Sciatic nerve (tissue), 2 donors: ENCODE data around the gene TUBA8. TPM values are rescaled to one million over a fixed set of nuclear protein-coding genes. Genes with fewer than 3 reads are reported as not detected.
"Not testable (repeated sequence)": the region's sequence is repeated elsewhere in the genome, so short reads cannot be mapped to it uniquely, and the experiment has no call there.

Experiments used
- ATAC-seq: fragments of 200-7000 bp; cut with Tn5 transposase; one replicate; pipeline ENCODE4 v1.9.1; 2020; ENCODE audit warnings: mild to moderate bottlenecking, moderate library complexity
- DNase-seq: peaks from one replicate; pipeline ENCODE4 v3.0.0-alpha.2; 2020; ENCODE audit warnings: low spot score
- intact Hi-C: fragments of 100-400 bp; cut with DNase I; formaldehyde crosslinking; loops from one replicate; pipeline ENCODE4 v1.14.2; 2022
- total RNA-seq: library from RNA; stranded (reverse); fragmentation: NEBNext Ultra II Directional; extraction: Animal tissue kit (Norgen Biotek cat#: 25700); gene quantifications from one replicate; pipeline ENCODE4 v1.2.1, GENCODE V29; 2021
- donor health status: DM: no; HTN: no; CAD: no.
- donor health status: DM: no; HTN: no; CAD: no.

TUBA8 gene
- total RNA-seq, 1 donor from 2014 or later = 3.7 TPM

GRCh38 chr22:18118345-18118915 is 7.8 kb downstream of the TUBA8 start:
- DNase-seq = no peak
- intact Hi-C loops = no loop called here

DNA sequence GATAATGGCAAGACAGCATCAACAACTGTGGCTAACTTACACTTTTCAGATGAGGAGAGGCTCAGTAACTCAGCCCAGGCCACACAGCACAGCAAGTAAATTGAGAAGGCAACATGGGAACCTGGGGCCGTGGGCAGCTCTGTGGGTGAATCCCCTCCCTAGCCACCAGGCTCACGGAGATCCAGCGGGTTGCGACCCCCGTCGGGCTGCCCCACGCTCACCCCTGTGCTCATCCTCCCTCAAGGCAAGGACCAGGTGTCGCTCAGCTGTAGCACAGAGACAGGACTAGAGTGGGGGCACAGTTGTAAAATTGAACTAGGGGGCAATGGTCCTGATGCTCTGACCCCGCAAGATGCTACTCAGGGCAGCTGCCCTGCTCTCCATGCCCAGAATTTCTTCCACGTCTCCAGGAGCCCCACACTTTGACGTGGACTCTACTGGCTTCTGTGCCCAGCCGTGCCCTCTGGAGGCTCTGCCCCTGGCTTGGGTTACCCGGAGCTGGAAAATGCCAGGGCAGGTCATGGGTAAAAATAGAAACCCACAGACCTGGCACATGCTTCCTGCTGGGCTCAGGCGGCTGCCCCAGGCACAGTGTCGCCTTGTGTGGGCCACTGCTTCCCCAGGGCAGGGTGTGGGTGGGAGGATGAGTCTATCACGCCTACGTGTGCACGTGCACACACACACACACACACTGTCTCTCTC is 9.0 kb downstream of the TUBA8 start:
- intact Hi-C loops = no loop called here
- peak; percentile 23 for ATAC-seq
- no peak for DNase-seq

More at GRCh38 chr22:18118345-18118915, 7.8 kb downstream of the TUBA8 start:
- no peak for ATAC-seq

- intact Hi-C loops = loop anchor here (1.0 kb wide), 1 partner anchor 27 kb away; no protein-coding TSS in a partner anchor
- DNase-seq (no peak), ATAC-seq (no peak)
Measured at GRCh38 chr22:18120857-18121256, 10.2 kb downstream of the TUBA8 start.

DNA sequence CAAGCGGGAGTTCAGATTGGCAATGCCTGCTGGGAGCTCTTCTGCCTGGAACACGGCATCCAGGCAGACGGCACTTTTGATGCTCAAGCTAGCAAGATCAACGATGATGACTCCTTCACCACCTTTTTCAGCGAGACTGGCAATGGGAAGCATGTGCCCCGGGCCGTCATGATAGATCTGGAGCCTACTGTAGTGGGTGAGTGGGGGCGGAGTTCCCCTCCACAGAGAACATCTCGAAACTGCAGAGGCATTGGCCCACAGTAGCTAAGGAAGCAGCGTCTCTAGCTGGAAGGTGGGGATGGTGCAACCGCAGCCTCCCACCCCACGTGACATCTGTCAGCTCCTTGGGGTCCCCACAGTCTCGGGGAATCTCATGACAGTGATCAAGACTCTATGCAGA is 10.9 kb downstream of the TUBA8 start:
- ATAC-seq = no peak
- intact Hi-C loops = loop anchor here (1.0 kb wide), 1 partner anchor 27 kb away; no protein-coding TSS in a partner anchor
- DNase-seq = no peak

- DNase-seq = no peak
- intact Hi-C loops = loop anchor here (1.0 kb wide), 1 partner anchor 26 kb away; no protein-coding TSS in a partner anchor
- ATAC-seq = no peak
Measured at GRCh38 chr22:18121954-18122554, 11.4 kb downstream of the TUBA8 start.

DNA sequence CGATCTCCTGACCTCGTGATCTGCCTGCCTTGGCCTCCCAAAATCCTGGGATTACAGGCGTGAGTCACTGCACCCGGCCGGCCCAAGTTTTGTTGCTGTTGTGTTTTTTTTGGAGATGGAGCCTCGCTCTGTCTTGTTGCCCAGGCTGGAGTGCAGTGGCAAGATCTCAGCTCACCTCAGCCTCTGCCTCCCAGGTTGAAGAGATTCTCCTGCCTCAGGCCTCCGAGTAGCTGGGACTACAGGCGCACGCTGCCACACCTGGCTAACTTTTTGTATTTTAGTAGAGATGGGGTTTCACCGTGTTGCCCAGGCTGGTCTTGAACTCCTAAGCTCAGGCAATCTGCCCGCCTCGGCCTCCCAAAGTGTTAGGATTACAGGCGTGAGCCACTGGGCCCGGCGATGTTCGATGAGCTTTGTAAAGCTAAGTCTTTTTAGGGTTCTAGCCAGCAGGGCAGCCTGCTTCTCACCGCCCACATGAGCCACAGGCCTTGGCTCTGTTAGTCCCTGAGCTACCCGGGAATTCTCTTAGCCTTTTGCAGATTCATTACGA is 12.9 kb downstream of the TUBA8 start:
- intact Hi-C loops, DNase-seq, ATAC-seq: not testable (repeated sequence)

GRCh38 chr22:18126606-18127005 is 16.0 kb downstream of the TUBA8 start:
- no peak for ATAC-seq
- DNase-seq = no peak
- intact Hi-C loops = no loop called here

- intact Hi-C loops = no loop called here
- DNase-seq = no peak
- no peak for ATAC-seq
Measured at GRCh38 chr22:18130018-18130417, 19.4 kb downstream of the TUBA8 start.

DNA sequence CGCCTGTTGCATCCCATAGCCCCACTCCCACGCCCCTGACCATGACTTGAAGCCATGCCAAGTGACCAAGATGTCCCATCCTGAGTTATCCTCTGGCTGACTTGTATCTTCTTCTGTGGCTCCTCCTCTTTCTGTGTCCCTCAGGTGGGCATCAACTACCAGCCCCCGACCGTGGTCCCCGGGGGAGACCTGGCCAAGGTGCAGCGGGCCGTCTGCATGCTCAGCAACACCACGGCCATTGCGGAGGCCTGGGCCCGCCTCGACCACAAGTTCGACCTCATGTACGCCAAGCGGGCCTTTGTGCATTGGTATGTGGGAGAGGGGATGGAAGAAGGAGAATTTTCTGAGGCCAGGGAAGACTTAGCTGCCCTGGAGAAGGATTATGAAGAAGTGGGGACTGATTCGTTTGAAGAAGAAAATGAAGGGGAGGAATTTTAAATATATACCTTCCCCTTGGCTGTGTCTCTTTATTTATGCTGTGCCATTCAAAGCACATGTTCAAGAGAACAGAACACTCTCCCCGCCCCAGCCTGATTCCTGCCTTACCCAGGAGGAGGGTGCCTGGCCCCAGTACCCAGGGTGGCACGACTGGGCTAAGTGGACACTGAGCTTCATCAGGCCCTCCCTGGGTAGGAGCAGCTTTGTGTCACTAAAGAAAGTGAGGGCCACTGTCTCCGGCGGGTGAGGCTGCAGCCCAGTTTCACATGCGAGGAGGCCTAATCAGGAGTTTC is 20.3 kb downstream of the TUBA8 start:
- intact Hi-C loops = no loop called here
- ATAC-seq = no peak
- DNase-seq = no peak

GRCh38 chr22:18133452-18133851 is 22.8 kb downstream of the TUBA8 start:
- intact Hi-C loops = no loop called here
- DNase-seq (no peak), ATAC-seq (peak; percentile 81)

GRCh38 chr22:18136563-18137320 is 26.1 kb downstream of the TUBA8 start:
- DNase-seq (no peak), ATAC-seq (peak; percentile 16)
- intact Hi-C loops = no loop called here

DNA sequence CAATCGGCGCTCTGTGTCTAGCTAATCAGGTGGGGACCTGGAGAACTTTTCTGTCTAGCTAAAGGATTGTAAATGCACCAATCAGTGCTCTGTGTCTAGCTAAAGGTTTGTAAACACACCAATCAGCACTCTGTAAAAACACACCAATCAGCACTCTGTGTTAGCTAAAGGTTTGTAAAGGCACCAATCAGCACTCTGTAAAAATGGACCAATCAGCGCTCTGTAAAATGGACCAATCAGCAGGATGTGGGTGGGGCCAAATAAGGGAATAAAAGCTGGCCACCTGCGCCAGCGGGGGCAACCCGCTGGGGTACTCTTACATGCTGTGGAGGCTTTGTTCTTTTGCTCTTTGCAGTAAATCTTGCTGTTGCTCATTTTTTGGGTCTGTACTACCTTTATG is 30.4 kb downstream of the TUBA8 start:
- ATAC-seq, DNase-seq, intact Hi-C loops: not testable (repeated sequence)

DNA sequence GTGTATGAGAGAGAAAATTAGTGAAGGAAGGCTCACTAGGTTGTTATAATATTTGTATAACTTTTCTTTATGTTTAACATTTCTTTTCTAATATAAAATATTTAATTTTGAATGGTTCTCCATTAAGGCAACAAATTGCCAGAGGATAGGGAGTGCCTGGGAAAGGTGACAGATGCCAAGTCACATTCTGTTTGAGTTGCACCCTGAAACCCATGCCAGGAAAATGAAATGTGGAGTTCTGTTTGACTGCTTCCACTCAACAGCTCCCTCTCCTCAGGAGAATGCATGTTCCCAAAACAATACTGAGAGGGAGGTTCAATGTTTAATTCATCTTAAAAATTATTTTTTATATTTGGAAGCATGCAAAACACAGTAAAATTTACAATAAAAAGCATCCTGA is 33.5 kb downstream of the TUBA8 start:
- no peak for DNase-seq
- ATAC-seq = no peak
- intact Hi-C loops = no loop called here

- ATAC-seq = no peak
- no peak for DNase-seq
- intact Hi-C loops = no loop called here
Measured at GRCh38 chr22:18145676-18146388, 35.2 kb downstream of the TUBA8 start.

DNA sequence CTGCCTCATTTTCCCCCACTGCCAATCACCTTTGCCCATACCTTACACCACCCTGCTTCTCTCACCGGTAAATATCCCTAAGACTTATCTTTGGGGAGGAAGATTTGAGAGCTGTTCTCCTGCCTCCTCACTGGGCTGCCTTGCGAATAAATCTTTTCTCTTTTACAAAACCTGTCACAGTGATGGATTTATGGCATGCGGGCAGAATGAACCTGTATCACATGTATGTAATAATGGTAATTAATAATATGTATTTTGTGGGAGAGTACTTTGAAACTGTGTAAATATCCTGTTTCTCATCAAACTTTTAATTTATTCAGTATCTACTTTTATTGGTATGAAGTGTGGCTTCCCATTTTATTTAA is 35.8 kb downstream of the TUBA8 start:
- ATAC-seq (no peak), DNase-seq (no peak)
- intact Hi-C loops = no loop called here

DNA sequence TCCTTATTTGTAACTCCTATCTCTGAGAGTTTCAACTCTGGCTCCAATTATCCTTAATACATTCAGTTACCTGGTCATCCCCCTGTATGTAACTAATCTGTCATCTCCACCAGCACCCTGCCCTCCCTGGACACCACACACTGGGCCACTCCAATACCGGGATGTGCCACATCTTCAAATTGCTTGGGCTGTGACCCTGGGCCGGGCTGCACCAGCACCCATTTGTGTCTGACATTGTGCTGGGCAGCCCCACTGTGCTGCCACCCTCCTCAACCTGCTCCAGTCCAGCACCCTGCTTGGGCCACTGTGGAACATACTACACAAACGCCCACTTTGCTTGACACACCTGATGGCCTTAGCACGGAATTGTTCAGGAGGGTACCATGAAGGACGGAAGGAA is 37.2 kb downstream of the TUBA8 start:
- no peak for DNase-seq
- ATAC-seq = no peak
- intact Hi-C loops = loop anchor here (1.0 kb wide), 1 partner anchor 26 kb away; no protein-coding TSS in a partner anchor

GRCh38 chr22:18148293-18148965 is 37.8 kb downstream of the TUBA8 start:
- no peak for DNase-seq
- intact Hi-C loops = loop anchor here (1.0 kb wide), 1 partner anchor 27 kb away; no protein-coding TSS in a partner anchor

More at GRCh38 chr22:18148293-18148965, 37.8 kb downstream of the TUBA8 start:
- ATAC-seq = no peak
